Hematopoietic multipotent progenitor cell treated with erythropoietin and hydrocortisone succinate and interleukin-3 and kit ligand, for 15 days (in vitro differentiated cells): ENCODE measurements around the gene MSTN.

Experiments
- DNase-seq: peaks from one replicate; pipeline ENCODE4 v3.0.0-alpha.2; 2015; ENCODE audit warnings: low spot score

The MSTN gene

GRCh38 chr2:190062601-190063000 is at the start of gene MSTN:
Gene MSTN (minus strand): TSS chr2:190062729. CDS start chr2:190062596, 133 bp downstream.
- DNase-seq: no peak

GRCh38 chr2:190111166-190111565 is 48.6 kb upstream of the MSTN start:
- no peak for DNase-seq

- DNase-seq: no peak
Observed at GRCh38 chr2:190110699-190111098, 48.2 kb upstream of the MSTN start.

- no peak for DNase-seq
Observed at GRCh38 chr2:190110131-190110530, 47.6 kb upstream of the MSTN start.

- no peak for DNase-seq
Observed at GRCh38 chr2:190107409-190107808, 44.9 kb upstream of the MSTN start.

GRCh38 chr2:190106783-190107182 is 44.3 kb upstream of the MSTN start:
- no peak for DNase-seq

GRCh38 chr2:190105554-190105953 is 43.0 kb upstream of the MSTN start:
- no peak for DNase-seq

GRCh38 chr2:190103144-190103543 is 40.6 kb upstream of the MSTN start:
- DNase-seq: no peak

GRCh38 chr2:190099890-190100697 is 37.6 kb upstream of the MSTN start:
- DNase-seq: no peak

- no peak for DNase-seq
Observed at GRCh38 chr2:190098851-190099250, 36.3 kb upstream of the MSTN start.

GRCh38 chr2:190097115-190097514 is 34.6 kb upstream of the MSTN start:
- DNase-seq: no peak

GRCh38 chr2:190094316-190094871 is 31.9 kb upstream of the MSTN start:
- no peak for DNase-seq

GRCh38 chr2:190093793-190094192 is 31.3 kb upstream of the MSTN start:
- no peak for DNase-seq

- no peak for DNase-seq
Observed at GRCh38 chr2:190090148-190090547, 27.6 kb upstream of the MSTN start.

- DNase-seq: peak; percentile 72
Observed at GRCh38 chr2:190088917-190089316, 26.4 kb upstream of the MSTN start.

GRCh38 chr2:190084704-190085103 is 22.2 kb upstream of the MSTN start:
- no peak for DNase-seq

- no peak for DNase-seq
Observed at GRCh38 chr2:190082118-190082517, 19.6 kb upstream of the MSTN start.

- DNase-seq: no peak
Observed at GRCh38 chr2:190080527-190081049, 18.1 kb upstream of the MSTN start.

GRCh38 chr2:190079160-190079559 is 16.6 kb upstream of the MSTN start:
- DNase-seq: no peak

GRCh38 chr2:190075623-190076022 is 13.1 kb upstream of the MSTN start:
- DNase-seq: no peak

- DNase-seq: peak; percentile 47
Observed at GRCh38 chr2:190069936-190070696, 7.6 kb upstream of the MSTN start.

GRCh38 chr2:190068764-190069163 is 6.2 kb upstream of the MSTN start:
- no peak for DNase-seq

- DNase-seq: no peak
Observed at GRCh38 chr2:190065839-190066238, 3.3 kb upstream of the MSTN start.
